HL-60/S4 treated with retinoic acid at 250 ng/mL for 4 days and 3 days (cell line): ENCODE results near the gene ERCC6.

Experiments used
- in situ Hi-C: fragments of 300-500 bp; cut with MboI; formaldehyde crosslinking; loops from 2 replicates; pipeline ENCODE4 v1.7.0; 2022; ENCODE audit warnings: low sequenced_read_pairs

Gene ERCC6

GRCh38 chr10:49465736-49466135 lies 73.2 kb downstream of the ERCC6 start:
- in situ Hi-C loops: no loop called here
